K562 (cell line): ENCODE data around the gene DTX3. TPM values are rescaled to one million over a fixed set of nuclear protein-coding genes. Genes with fewer than 3 reads are reported as not detected.

Source experiments
- ATAC-seq: fragments of 200-7000 bp; cut with Tn5 transposase; 3 replicates; pipeline ENCODE4 v1.9.1; 2020; ENCODE audit warnings: moderate library complexity
- BruUV-seq: library from RNA; stranded (reverse); fragments of 400-500 nt; replicated peaks from 2 replicates; lab custom pipeline; 2021; lab: Mats Ljungman, UMichigan
- CTCF ChIA-PET: fragments of 300-600 bp; formaldehyde crosslinking; extraction: SDS; loops from one replicate; lab custom pipeline; 2021; ENCODE audit warnings: low intra/inter-chr PET ratio; lab: Yijun Ruan, JAX
- POLR2A ChIA-PET: fragments of 300-600, 350-650 bp; sonication (Branson Sonifier 250); formaldehyde crosslinking; extraction: SDS; loops from one replicate; lab custom pipeline; 2021; ENCODE audit warnings: antibody characterized with exemption, inconsistent platforms; lab: Yijun Ruan, JAX
- DNase-seq, 4 experiments: peaks; one replicate each; pipeline versions ENCODE4 v3.0.0 to v3.0.0-alpha.2; 2011 to 2018; ENCODE audit warnings: low spot score in 3 of 4, mixed read lengths in 3 of 4; ENCODE audit errors: extremely low read depth in 1 of 4
- FAIRE-seq: peaks from 2 replicates; lab custom pipeline; 2011; peaks lifted over from hg19 to GRCh38; lab: Jason Lieb, UNC
- H2AFZ ChIP-seq: 2 replicates; pipeline ENCODE4 v1.6.0; 2011; ENCODE audit warnings: low read depth, low read length, control low read depth, inconsistent platforms
- H3K27ac ChIP-seq: fragments of 200-600 bp; 3 replicates; pipeline ENCODE4 v1.8.0; 2011; ENCODE audit warnings: low read depth, mild to moderate bottlenecking, control low read depth, inconsistent platforms, low read length, moderate library complexity, mixed read lengths; ENCODE audit errors: extremely low read depth
- H3K27me3 ChIP-seq, 2 experiments: fragments of 300-600 bp in 1 of 2; 2 replicates in 1 of 2; 3 replicates in 1 of 2; pipeline versions ENCODE4 v1.6.0 to v1.8.0; 2011; ENCODE audit warnings: inconsistent platforms in 2 of 2, low read length in 2 of 2, mild to moderate bottlenecking in 1 of 2, mixed read lengths in 1 of 2, moderate library complexity in 1 of 2; ENCODE audit not compliant: control insufficient read depth in 2 of 2, insufficient read depth in 2 of 2
- H3K36me3 ChIP-seq: fragments of 300-600 bp; 3 replicates; pipeline ENCODE4 v1.8.0; 2011; ENCODE audit warnings: mild to moderate bottlenecking, low read length, inconsistent platforms; ENCODE audit not compliant: control insufficient read depth, insufficient read depth
- H3K4me1 ChIP-seq, 2 experiments: fragments of 200-600 bp in 1 of 2; replicated peaks in 1 of 2; 2 replicates in 1 of 2; 3 replicates in 1 of 2; pipeline versions ENCODE4 v1.5.1 to v1.8.0; 2011; ENCODE audit warnings: inconsistent platforms in 2 of 2, low read length in 2 of 2, mild to moderate bottlenecking in 1 of 2, mixed read lengths in 1 of 2, moderate library complexity in 1 of 2; ENCODE audit not compliant: control insufficient read depth in 2 of 2, insufficient read depth in 2 of 2
- H3K4me2 ChIP-seq: 2 replicates; pipeline ENCODE4 v1.6.1; 2011; ENCODE audit warnings: low read length, control low read depth, inconsistent platforms, mixed read lengths; ENCODE audit not compliant: insufficient read depth
- H3K4me3 ChIP-seq: fragments of 200-600 bp; sonication (generic), shearing (Covaris generic); 2 replicates; pipeline ENCODE4 v1.5.1; 2016; ENCODE audit warnings: control low read depth, inconsistent platforms
- H3K79me2 ChIP-seq: fragments of 200-600 bp; 3 replicates; pipeline ENCODE4 v1.8.0; 2011; ENCODE audit warnings: low read length, inconsistent platforms; ENCODE audit not compliant: control insufficient read depth, insufficient read depth
- H3K9ac ChIP-seq, 2 experiments: 2 replicates each; pipeline versions ENCODE4 v1.6.0 to v1.6.1; 2011; ENCODE audit warnings: low read depth in 2 of 2, low read length in 2 of 2, control low read depth in 1 of 2, inconsistent platforms in 1 of 2, mild to moderate bottlenecking in 1 of 2, mixed read lengths in 1 of 2; ENCODE audit not compliant: insufficient read depth in 1 of 2
- H3K9me1 ChIP-seq: one replicate; pipeline ENCODE4 v1.6.0; 2011; ENCODE audit warnings: inconsistent platforms, mild to moderate bottlenecking, low read length, moderate library complexity; ENCODE audit not compliant: control insufficient read depth, insufficient read depth
- H3K9me3 ChIP-seq: replicated peaks from 2 replicates; pipeline ENCODE4 v1.5.1; 2011; ENCODE audit warnings: low read depth, low read length, inconsistent platforms; ENCODE audit not compliant: control insufficient read depth, insufficient read depth
- H4K20me1 ChIP-seq: replicated peaks from 2 replicates; pipeline ENCODE4 v1.6.1; 2011; ENCODE audit warnings: low read length, inconsistent platforms, mixed read lengths; ENCODE audit not compliant: control insufficient read depth, insufficient read depth
- BDP1 ChIP-seq: IDR thresholded peaks from 3 replicates; pipeline ENCODE4 v1.6.1; 2011; ENCODE audit not compliant: insufficient read length, insufficient read depth
- CBX5 ChIP-seq: IDR thresholded peaks from 2 replicates; pipeline ENCODE4 v1.6.1; 2014; ENCODE audit warnings: low read depth, borderline replicate concordance
- CREBBP ChIP-seq: IDR thresholded peaks from one replicate; pipeline ENCODE4 v1.6.1; 2012; ENCODE audit warnings: low read depth, mild to moderate bottlenecking, control low read depth, inconsistent platforms, low read length
- KDM5B ChIP-seq: fragments of 200-600 bp; sonication (generic); IDR thresholded peaks from 2 replicates; pipeline ENCODE4 v1.6.1; 2012; ENCODE audit warnings: low read depth, mild to moderate bottlenecking, moderate library complexity, low read length, control low read depth, inconsistent platforms; ENCODE audit not compliant: insufficient replicate concordance
- TBP ChIP-seq: optimal IDR thresholded peaks from 2 replicates; pipeline ENCODE3; 2011; ENCODE audit warnings: low read depth, low read length, improper control_type of control experiment
- WGBS: fragments of 100-300 bp; shearing (Covaris generic); methylation state at CpG from one replicate; pipeline ENCODE4 v1.1.6; 2016; ENCODE audit warnings: low coverage, mixed read lengths; ENCODE audit not compliant: insufficient coverage; ENCODE audit errors: missing lambda C conversion rate; 5-methylcytosine and 5-hydroxymethylcytosine counted together
- in situ Hi-C: fragments of 300-500 bp; cut with MboI; formaldehyde crosslinking; loops from 4 replicates; pipeline ENCODE4 v1.15.0; 2018; ENCODE audit warnings: inconsistent platforms, mixed read lengths
- intact Hi-C: fragments of 100-400 bp; cut with micrococcal nuclease; formaldehyde crosslinking; loops from 2 replicates; pipeline ENCODE4 v1.14.2; 2022
- polyA plus RNA-seq, 8 experiments: library from polyadenylated mRNA; depleted of rRNA in 4 of 8; stranded (reverse) in 5 of 8; unstranded in 3 of 8; fragments of >200 nt; fragmentation: Nextera tagmentation in 2 of 8; fragmentation: Illumina TruSeq in 1 of 8; extraction: Ambion mirVana in 2 of 8; extraction: Trizol in 1 of 8; gene quantifications; 2 replicates each; pipeline versions ENCODE4 v1.2.1 to v1.2.3, GENCODE V29; 2011 to 2014; ENCODE audit warnings: inconsistent platforms in 1 of 8, missing spikeins in 1 of 8
- total RNA-seq, 7 experiments: library from RNA; depleted of rRNA in 6 of 7; stranded (reverse); fragments of >200 nt in 6 of 7; fragmentation: Illumina TruSeq in 2 of 7; extraction: Trizol in 2 of 7; gene quantifications; 2 replicates each; pipeline versions ENCODE4 v1.2.1 to v1.2.3, GENCODE V29; 2011 to 2021; ENCODE audit warnings: low replicate concordance in 1 of 7
- TF ChIP-seq, protein P1 (sequence below): fragments of 450-650 bp; IDR thresholded peaks from 2 replicates; pipeline ENCODE4 v1.6.1; 2016; ENCODE audit warnings: mild to moderate bottlenecking
- TF ChIP-seq, protein P2 (sequence below), 2 experiments: IDR thresholded peaks; 2 replicates each; pipeline ENCODE4 v1.6.1; 2011; ENCODE audit warnings: borderline replicate concordance in 1 of 2, control low read depth in 1 of 2, low read depth in 1 of 2, low read length in 1 of 2, mild to moderate bottlenecking in 1 of 2, mixed read lengths in 1 of 2, moderate library complexity in 1 of 2; ENCODE audit not compliant: insufficient read depth in 1 of 2, insufficient read length in 1 of 2, poor library complexity in 1 of 2, severe bottlenecking in 1 of 2; ENCODE audit errors: extremely low read depth in 1 of 2
- TF ChIP-seq, protein P3 (sequence below): fragments of 200-800 bp; sonication (Bioruptor generic); IDR thresholded peaks from 2 replicates; pipeline ENCODE4 v1.6.1; 2017; ENCODE audit warnings: missing genetic modification characterization, missing compliant biosample characterization
- TF ChIP-seq, protein P4 (sequence below): IDR thresholded peaks from 3 replicates; pipeline ENCODE4 v1.6.1; 2011; ENCODE audit warnings: borderline replicate concordance, mild to moderate bottlenecking; ENCODE audit not compliant: insufficient read length, insufficient read depth
- TF ChIP-seq, protein P5 (sequence below): sonication (generic); formaldehyde crosslinking; IDR thresholded peaks from 2 replicates; pipeline ENCODE4 v1.8.1; 2023; ENCODE audit warnings: mild to moderate bottlenecking, missing genetic modification reagents

Gene DTX3
- total and polyA plus RNA-seq, 9 of the 15 experiments (the other 6 are each of a cell fraction or from before 2014, with no cell fraction given) = 0.03 to 0.09 (median 0.06) TPM; not detected in 6

DNA sequence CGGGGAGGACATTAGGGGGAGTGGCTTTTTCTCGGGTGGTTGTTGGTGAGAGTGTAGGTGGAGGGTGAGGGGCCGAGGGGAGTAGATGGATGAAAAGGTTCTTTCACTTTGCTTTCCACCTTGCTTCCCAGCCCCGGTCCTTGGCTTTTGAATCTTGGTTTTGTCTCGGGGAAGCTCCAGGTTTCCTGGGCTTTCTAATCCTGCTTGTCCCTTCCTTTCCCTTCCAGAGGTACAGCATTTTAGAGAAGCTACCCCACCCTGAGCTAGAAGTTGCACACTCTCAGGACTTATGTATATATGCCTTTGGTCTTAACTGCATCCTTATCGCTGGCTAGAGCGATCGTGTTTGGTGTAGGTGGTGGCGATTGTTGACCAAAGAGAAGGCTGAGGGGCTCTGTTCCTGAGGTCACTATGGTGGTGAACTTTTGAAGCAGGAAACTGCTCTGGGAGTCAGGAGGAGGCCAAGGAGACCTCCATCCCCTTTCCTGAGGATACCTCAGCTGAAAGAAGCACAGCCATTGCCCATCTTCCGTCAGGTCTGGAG lies 12.8 kb upstream of the DTX3 start (continued):
- TF ChIP-seq TBP = peak; percentile 10

DNA sequence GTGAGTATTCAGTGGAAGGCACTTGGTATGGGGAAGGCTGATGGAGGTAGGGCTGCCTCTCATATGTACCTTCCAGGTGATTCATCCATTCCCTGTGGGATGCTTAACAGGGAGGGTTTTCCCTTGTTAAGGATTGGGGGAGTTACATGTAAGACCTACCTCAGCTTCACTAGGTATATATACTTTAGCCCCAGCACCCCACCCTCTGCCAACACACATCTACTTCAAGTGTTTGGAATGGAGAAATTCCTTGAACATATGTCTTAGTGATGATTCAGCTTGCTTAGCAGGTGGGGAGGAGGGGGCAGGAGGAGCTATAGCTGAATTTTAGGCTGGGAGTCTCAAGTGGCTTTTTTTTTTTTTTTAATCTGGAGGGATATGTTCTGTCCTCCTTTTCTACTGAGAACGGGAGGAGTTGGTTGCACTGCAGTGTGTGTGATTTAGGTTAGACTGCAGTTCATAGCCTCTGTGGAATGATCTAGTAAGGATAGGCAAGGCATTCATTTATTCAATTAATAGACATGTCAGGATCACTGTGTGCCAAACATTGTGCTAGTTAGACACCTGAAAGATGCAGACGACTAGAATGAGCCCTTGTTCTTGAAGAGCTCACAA lies 12.0 kb upstream of the DTX3 start:
- ATAC-seq (no peak), FAIRE-seq (no peak), DNase-seq (no peak)
- H3K9me1 ChIP-seq = no peaks in the 10 kb centered on the region
- ChIA-PET CTCF (interaction anchor here (1.2 kb wide), 1 partner anchor 101 kb away, joined by 3 read pairs; the partner anchor contains the start of gene OS9), POLR2A (interaction anchor here (0.5 to 4.2 kb wide), 12 partner anchors 8 to 215 kb away, joined by 3 to 20 read pairs (median 4); partner anchors contain the start of genes DDIT3, OS9 and TSPAN31)
- no peak overlapping the region; a peak in 1 of 4 replicates for H3K9ac ChIP-seq
- H3K9me3 ChIP-seq = no peaks in the 10 kb centered on the region
- peaks cover 22 to 23% of the 10 kb centered on the region in 2 experiments for H3K4me1 ChIP-seq
- peaks cover 27% of the 10 kb centered on the region for H3K79me2 ChIP-seq
- H2AFZ ChIP-seq = no peak overlapping the region
- peak overlapping the region; percentile 72; the same call in 1 of the 2 replicates for H3K4me3 ChIP-seq
- WGBS = 39% methylated on average over 2 of the region's 2 CpGs
- in situ Hi-C loops = no loop called here
- peak overlapping the region; percentile 77; the same call in 1 of the 2 replicates for H3K4me2 ChIP-seq
- no peak overlapping the region for H3K27ac ChIP-seq
- no peaks in the 10 kb centered on the region for H4K20me1 ChIP-seq
- intact Hi-C loops = no loop called here
- no peaks in the 10 kb centered on the region for H3K27me3 ChIP-seq
- no TSS peak for BruUV-seq
- H3K36me3 ChIP-seq = peaks cover 39% of the 10 kb centered on the region; the same call in 2 of the 3 replicates
- TF ChIP-seq CBX5 = no peak
- TF ChIP-seq, protein P1, sequence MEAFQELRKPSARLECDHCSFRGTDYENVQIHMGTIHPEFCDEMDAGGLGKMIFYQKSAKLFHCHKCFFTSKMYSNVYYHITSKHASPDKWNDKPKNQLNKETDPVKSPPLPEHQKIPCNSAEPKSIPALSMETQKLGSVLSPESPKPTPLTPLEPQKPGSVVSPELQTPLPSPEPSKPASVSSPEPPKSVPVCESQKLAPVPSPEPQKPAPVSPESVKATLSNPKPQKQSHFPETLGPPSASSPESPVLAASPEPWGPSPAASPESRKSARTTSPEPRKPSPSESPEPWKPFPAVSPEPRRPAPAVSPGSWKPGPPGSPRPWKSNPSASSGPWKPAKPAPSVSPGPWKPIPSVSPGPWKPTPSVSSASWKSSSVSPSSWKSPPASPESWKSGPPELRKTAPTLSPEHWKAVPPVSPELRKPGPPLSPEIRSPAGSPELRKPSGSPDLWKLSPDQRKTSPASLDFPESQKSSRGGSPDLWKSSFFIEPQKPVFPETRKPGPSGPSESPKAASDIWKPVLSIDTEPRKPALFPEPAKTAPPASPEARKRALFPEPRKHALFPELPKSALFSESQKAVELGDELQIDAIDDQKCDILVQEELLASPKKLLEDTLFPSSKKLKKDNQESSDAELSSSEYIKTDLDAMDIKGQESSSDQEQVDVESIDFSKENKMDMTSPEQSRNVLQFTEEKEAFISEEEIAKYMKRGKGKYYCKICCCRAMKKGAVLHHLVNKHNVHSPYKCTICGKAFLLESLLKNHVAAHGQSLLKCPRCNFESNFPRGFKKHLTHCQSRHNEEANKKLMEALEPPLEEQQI = no peak
- TF ChIP-seq, protein P2, sequence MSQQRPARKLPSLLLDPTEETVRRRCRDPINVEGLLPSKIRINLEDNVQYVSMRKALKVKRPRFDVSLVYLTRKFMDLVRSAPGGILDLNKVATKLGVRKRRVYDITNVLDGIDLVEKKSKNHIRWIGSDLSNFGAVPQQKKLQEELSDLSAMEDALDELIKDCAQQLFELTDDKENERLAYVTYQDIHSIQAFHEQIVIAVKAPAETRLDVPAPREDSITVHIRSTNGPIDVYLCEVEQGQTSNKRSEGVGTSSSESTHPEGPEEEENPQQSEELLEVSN (IDR thresholded peaks at IDR 0.05; ENCODE audit: borderline replicate concordance in 1 of 2, extremely low read depth in 1 of 2, insufficient read depth in 1 of 2, insufficient read length in 1 of 2, low read depth in 1 of 2, low read length in 1 of 2, poor library complexity in 1 of 2, severe bottlenecking in 1 of 2) = no peak
- no peak for TF ChIP-seq BDP1
- TF ChIP-seq, protein P3, sequence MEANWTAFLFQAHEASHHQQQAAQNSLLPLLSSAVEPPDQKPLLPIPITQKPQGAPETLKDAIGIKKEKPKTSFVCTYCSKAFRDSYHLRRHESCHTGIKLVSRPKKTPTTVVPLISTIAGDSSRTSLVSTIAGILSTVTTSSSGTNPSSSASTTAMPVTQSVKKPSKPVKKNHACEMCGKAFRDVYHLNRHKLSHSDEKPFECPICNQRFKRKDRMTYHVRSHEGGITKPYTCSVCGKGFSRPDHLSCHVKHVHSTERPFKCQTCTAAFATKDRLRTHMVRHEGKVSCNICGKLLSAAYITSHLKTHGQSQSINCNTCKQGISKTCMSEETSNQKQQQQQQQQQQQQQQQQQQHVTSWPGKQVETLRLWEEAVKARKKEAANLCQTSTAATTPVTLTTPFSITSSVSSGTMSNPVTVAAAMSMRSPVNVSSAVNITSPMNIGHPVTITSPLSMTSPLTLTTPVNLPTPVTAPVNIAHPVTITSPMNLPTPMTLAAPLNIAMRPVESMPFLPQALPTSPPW (CRISPR knock-in tag) = no peak
- no peak for TF ChIP-seq KDM5B
- no peak for TF ChIP-seq CREBBP
- TF ChIP-seq, protein P4, sequence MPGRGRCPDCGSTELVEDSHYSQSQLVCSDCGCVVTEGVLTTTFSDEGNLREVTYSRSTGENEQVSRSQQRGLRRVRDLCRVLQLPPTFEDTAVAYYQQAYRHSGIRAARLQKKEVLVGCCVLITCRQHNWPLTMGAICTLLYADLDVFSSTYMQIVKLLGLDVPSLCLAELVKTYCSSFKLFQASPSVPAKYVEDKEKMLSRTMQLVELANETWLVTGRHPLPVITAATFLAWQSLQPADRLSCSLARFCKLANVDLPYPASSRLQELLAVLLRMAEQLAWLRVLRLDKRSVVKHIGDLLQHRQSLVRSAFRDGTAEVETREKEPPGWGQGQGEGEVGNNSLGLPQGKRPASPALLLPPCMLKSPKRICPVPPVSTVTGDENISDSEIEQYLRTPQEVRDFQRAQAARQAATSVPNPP = no peak
- TF ChIP-seq, protein P5, sequence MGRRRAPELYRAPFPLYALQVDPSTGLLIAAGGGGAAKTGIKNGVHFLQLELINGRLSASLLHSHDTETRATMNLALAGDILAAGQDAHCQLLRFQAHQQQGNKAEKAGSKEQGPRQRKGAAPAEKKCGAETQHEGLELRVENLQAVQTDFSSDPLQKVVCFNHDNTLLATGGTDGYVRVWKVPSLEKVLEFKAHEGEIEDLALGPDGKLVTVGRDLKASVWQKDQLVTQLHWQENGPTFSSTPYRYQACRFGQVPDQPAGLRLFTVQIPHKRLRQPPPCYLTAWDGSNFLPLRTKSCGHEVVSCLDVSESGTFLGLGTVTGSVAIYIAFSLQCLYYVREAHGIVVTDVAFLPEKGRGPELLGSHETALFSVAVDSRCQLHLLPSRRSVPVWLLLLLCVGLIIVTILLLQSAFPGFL = no peak
